GM12872 (cell line): ENCODE results near the gene RCAN1.

Source experiments
- TF ChIP-seq, protein P1 (sequence below): IDR thresholded peaks from 3 replicates; pipeline ENCODE4 v1.5.1; 2011; ENCODE audit warnings: low read depth, mild to moderate bottlenecking, low read length, moderate library complexity; ENCODE audit not compliant: insufficient read depth

The RCAN1 gene

DNA sequence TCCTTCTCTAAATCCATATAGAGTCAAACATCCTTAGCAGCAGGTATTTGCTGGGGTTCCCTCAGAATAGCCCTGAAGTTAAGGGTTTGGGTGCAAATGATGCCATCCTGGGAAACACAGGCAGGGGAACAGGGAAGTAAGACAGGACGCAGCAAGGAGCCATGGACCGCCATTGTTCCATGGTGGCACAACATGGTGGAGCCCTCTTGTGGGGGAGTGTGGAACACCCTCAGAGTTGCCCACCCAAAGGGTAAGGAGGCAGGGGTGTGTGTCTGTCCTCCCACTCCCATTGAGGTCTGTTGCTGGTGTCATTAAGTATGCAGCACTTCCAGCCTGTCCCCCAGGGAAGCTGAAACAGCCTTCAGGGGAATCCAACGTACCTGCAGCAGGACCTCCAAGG, 20.4 kb upstream of the RCAN1 start:
- TF ChIP-seq, protein P1, sequence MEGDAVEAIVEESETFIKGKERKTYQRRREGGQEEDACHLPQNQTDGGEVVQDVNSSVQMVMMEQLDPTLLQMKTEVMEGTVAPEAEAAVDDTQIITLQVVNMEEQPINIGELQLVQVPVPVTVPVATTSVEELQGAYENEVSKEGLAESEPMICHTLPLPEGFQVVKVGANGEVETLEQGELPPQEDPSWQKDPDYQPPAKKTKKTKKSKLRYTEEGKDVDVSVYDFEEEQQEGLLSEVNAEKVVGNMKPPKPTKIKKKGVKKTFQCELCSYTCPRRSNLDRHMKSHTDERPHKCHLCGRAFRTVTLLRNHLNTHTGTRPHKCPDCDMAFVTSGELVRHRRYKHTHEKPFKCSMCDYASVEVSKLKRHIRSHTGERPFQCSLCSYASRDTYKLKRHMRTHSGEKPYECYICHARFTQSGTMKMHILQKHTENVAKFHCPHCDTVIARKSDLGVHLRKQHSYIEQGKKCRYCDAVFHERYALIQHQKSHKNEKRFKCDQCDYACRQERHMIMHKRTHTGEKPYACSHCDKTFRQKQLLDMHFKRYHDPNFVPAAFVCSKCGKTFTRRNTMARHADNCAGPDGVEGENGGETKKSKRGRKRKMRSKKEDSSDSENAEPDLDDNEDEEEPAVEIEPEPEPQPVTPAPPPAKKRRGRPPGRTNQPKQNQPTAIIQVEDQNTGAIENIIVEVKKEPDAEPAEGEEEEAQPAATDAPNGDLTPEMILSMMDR, result peak; percentile 59; the same call in 2 of the 3 replicates

DNA sequence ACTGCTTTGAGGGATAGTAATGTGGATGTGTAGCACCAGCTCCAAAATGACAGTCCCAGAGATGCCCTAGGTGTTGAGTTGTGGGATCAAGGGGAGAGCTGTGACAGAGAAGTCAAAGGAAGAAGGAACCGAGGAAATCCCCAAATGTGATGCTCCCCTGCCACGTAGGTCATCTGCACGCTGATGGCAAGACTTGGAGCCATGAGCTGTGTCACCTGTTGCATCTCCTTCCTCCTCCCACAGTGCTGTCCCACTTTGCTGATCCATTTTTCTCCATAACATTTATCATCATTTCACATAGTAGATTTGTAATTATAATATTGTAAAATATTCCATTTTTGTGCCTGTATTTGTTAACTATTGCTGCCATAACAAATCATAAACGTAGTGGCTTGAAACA, 17.6 kb upstream of the RCAN1 start:
- TF ChIP-seq, protein P1, result no peak

DNA sequence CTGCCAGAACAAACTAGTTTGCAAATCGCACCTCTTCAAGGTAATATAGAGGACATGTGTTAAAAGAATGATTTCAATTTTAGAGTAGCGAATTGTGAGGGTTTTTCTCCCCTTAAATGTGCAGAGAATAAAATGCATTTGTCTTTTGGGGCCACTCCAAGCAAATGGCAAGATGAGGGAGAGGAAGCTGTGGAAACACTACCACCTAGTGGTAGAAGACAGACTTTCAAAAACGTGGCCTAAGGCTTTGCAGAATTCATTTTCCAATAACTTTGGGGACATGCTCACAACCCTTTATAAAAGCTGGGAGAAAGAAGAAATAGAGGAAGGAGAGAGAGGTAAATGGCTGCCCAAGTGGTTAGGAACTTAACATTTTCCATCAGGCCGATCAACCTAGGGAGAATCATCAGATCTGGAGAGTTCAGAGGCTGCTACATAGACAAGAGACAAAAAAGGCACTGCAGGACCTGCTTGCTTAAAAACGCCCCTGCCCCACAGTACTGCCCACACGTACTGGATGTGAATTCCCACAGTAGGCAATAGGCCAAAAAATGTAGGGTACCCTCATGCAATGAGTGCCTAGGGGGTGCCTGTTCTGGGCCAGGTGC, 15.7 kb upstream of the RCAN1 start:
- TF ChIP-seq, protein P1, result peak; percentile 75

DNA sequence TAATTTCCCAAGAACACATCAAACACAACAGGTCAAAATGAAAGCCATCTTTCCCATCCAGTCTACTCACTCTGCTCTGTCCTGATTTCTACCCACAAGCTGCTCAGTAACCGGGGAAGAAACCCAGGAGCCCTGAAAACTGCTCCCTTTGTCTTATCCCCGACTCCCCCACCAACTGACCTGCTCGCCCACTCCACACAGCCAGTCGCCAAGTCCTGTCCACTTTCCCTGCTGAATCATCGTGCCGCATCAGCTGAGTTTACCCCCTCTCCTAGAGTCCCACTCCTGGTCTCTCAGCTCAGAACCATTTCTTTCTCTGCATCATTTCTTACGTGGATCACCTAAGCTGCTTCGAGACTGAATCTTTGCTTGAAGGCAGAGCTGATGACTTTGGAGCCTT, 11.2 kb upstream of the RCAN1 start:
- TF ChIP-seq, protein P1, result no peak

DNA sequence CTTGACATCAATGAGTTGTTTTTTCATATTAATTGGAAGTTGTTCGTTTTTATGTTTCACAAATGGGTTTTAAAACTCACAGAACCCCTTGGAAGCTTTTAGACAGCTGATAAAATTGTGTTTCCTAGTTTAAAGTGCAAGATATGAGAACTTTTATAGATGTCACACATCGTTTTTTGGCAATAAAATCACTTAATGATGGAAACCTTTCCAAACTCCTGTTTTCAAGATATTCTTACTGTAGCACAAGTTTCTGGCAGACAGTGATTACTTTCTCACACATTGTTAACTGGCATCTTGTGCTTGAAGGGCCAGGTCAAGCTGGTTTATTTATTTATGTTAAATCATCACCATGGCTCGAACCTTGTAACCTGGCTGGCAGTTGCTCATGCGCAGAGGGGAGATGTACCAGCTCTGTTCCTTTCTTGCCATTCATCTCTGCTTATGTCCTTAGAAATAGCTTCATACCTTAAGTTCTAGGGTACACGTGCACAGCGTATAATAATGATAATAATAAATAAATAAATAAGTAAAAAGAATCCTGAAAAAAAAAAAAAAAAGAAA, 10.2 kb upstream of the RCAN1 start:
- TF ChIP-seq, protein P1, result no peak

DNA sequence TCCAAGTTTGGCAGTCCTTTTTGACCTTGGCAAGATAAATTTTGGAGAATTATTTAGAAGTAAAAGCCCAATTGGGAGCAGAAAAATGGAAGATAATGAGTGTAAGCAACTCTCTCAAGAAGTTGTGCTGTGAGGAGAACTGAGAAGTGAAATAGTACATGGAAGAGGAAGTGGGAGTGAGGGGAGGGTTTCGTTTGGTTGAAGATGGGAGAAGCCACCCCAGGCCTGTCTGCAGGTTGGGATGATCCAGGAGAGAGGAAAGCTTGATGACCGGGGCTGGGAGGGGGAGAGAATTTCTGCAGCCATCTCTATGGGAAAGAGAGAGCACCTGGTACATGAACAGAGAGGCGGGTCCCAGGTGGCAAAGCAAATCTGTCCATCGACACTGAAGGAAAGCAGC, 8.6 kb upstream of the RCAN1 start:
- TF ChIP-seq, protein P1, result no peak

DNA sequence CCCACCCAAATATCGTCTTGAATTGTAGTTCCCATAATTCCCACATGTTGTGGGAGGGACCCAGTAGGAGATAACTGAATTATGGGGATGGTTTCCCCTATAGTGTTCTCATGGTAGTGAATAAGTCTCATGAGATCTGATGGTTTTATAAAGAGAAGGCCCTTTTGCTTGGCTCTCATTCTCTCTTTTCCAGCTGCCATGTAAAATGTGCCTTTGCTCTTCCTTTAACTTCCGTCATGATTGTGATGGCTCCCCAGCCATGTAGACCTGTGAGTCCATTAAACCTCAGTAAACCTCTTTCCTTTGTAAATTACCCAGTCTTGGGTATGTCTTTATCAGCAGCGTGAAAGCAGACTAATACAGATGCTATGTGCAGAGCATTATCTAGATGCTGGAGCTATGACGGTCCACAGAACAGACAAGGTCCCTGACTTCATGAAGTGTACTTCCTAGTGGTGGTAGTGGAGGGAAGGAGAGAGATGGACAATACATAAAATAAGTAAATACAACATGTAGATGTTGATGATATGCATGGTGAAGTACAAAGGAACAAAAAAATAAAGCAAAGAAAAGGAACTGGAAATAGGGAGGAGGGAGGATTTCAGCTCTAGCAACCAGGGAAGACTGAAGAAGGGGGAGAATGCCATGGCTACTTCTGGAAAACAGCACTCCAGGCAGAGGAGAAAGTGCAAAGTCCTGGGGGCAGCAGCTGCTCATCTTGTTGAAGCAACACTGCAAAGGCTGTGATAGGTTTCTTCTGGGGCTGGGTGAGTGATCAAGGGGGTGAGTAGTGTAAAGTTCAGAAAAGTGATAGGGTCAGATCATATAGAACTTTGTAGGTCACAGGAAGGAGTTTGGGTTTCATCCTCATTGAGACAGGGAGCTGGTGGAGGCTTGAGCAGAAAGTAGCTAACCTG, 6.8 kb upstream of the RCAN1 start:
- TF ChIP-seq, protein P1, result no peak
